NCI-H128 (cell line): ENCODE results near the gene CDKL1.
"Not testable (repeated sequence)": the region's sequence is repeated elsewhere in the genome, so short reads cannot be mapped to it uniquely, and the experiment has no call there.

Source experiments
- DNase-seq: peaks from one replicate; lab custom pipeline; 2025; ENCODE audit not compliant: unreplicated experiment; lab: John Stamatoyannopoulos, UW

The CDKL1 gene

DNA sequence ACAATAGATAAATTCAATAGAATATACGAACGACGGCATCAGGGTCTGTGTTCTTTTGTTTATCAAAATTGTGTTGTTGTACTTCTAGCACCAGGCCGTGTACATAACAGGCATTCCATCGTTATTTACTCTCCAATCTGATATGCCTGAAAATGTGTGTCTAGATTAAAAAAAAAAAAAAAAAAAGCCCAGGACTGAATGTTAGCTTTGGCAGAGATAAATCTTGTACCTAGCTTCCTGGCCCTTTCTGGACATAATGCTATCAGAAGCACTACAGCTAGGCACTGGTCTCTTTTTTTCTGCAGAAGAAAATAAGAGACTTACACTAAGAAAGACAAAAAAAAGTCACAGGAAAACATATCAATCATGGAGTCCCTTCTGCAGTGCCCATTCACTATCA is 37.0 kb downstream of the CDKL1 start:
- no peak for DNase-seq

DNA sequence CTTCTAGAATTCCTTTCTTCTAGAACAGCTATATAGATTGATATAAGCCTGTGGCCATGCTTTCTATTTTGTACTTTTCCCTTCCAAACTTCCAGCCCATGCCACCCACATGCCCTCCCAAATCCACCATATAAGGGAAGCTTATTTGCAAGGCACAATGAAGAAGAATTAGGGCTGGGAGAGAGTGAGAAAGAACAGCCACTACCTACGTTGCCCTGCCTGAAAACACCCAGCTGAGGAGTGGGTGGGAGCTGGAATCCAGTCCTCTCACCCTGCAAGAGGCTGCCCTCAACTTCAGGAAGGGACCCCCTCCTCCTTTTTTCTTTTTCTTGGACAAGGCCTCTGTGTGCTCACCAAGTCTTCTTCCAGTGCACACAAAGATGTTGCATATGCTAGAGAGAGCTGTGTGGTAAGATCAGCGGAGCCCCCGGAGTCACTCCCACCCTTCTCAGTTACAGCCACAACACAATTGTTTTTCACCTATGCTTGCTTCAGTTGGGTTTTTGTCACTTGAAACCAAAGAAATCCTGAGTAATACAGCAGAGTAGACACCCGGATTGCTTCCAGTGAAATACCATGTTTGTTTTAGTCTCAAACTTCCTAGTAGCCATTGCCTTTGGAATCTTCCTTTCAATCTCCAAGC is 38.8 kb downstream of the CDKL1 start:
- no peak for DNase-seq

DNA sequence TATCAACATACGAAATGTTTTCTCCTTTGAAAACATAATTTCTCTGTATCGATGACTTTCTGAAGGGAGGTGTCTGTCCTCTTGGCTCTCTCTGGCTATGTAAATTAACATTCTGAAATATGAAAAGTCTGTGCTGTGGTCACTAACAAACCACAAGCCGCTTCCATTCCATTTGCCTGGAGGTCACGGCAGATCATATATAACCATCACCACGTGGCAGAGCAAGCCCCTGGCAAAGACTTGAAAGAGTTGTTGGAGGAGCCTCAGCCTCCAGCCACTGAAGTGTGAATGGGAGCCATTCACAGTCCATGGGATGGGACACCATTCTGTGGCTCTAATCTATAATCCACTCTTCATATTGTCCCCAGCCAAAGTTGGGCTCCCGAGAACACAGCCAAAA is 39.6 kb downstream of the CDKL1 start:
- DNase-seq = no peak

DNA sequence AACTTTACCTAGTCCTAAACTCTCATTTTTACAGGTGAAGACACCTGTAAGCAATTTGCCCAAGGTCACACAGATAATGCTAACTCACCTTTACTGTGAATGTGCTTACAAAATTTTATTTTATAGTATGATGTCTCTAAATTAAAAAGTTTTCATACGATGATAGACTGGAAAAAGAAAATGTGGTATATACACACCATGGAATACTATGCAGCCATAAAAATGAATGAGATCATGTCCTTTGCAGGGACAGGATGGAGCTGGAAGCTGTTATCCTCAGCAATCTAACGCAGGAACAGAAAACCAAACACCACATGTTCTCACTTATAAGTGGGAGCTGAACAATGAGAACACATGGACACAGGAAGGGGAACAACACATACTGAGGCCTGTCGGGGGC is 40.4 kb downstream of the CDKL1 start:
- not testable (repeated sequence) for DNase-seq

DNA sequence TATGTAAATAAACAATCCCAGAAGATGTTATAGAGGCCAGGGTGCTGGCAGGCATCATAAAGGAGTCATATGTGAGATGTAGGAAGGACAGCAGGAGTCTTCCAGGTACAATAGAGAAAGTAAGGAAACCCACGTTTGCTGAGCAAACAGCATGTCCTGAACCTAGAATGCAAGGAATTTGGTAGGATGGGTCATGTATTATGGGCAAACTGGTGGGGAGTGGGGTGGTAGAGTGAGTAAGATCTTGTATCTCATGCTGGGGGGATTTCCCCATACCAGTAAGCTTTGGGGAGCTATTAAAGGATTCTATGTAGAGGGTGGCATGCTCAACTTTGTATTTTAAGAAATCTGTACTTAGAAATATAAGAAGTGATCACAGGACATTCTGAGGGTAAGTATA is 41.0 kb downstream of the CDKL1 start:
- DNase-seq = no peak

DNA sequence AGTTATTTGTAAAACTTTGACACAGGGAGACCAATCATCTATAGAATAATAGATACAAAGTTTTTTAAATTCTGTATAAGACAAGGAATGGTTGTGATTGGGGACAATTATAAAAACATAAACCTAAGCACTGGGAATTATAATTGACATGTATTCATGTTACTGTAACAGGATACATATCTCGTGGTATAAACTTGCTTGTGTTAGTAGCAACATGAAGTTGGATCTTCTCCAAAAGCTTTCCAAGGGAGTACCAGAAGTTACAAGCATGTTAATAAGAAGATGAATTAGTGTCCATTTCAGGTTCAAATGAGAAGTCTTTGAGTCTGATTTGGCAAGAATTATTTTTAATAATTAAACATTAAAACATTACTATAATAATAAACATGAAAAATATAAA is 42.2 kb downstream of the CDKL1 start:
- DNase-seq = no peak

DNA sequence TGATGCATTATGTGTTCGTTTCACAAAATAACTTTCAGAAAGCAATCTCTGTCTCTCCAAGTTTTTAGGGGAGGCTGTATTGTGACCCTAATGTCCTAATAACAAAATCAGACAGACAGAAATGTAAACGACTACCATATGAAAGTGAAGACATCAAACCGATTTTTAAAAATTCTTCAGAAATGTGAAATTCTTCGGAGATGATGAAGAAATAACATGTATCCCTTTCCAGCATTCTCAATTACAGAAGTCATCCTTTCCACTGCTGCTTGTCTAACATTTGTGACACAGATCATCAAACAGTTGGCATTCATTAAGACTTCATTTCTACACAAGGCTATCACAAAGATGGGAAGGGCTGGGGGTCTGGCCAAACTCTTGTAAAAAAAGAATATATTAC is 43.6 kb downstream of the CDKL1 start:
- DNase-seq = no peak

DNA sequence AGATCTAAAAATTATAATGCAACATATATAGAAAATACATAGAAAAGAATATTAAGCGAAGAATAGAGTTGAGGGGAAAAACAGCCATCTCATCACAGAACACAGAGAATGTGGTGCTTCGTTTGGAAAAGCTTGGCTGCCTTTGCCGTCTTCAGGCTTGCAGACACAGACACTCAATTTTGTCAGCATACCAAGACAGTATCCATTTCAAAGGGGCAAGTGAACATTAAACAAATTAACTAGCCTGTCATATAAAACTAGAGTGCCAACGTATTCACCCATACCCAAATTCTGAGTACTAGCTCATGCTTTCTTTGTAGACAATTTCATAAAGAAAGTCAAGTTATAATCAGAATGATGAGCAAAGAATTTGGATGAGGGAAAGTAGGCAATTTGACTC is 44.1 kb downstream of the CDKL1 start:
- DNase-seq = no peak

DNA sequence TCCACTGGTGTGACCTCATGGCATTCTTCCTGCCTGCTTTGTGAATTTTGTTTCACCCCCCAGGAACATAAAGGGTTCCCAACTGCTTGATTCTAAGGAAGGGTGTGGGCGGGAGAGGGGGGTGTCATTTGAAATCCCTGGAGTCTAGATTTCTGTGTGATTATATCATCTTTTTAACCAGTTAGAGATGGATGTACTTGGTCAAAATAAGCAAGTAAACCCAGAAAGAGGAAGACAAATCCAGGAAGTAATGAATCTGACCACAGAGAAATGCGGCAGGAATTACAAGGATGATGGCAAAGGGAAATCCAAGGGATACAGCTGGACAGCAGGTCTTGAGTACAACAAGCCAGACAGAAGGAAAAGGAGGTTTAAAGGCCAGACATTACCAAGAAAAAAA is 45.7 kb downstream of the CDKL1 start:
- no peak for DNase-seq

DNA sequence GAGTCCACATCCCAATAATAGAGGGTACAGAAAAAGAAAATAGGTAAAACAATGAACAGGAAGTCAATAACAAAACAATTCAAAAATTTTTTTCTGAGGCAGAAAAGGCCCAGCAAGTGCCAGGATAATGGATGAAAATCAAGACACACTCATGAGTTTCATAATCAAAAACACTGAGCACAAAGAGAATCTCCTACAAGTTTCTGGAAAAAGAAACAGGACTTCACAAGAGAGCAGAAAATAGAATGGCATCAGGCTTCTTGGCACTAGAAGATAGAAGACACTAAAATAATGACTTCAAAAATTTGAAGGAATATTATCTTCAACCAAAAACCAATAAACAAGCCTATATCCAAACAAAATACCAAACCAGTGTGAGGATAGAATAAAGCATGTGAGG is 47.7 kb downstream of the CDKL1 start:
- no peak for DNase-seq

DNA sequence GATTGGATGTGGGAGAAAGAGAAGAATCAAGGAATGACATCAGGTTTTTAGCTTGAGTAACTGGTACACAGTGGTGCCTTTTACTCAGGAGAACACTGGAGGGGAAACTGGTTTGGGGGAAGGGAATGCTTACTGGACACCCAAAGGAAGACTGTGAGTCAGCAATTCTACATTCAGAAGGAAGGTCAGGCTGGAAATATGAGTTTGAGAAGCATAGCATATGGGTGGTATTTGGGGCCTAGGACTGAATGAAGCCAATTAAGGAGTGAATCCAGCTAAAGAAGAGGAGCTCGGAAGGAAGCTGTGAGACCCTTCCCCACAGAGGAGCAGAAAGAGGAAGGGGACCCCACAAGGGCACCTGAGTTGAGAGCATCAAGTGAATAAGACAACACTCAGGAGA is 49.2 kb downstream of the CDKL1 start:
- no peak for DNase-seq

DNA sequence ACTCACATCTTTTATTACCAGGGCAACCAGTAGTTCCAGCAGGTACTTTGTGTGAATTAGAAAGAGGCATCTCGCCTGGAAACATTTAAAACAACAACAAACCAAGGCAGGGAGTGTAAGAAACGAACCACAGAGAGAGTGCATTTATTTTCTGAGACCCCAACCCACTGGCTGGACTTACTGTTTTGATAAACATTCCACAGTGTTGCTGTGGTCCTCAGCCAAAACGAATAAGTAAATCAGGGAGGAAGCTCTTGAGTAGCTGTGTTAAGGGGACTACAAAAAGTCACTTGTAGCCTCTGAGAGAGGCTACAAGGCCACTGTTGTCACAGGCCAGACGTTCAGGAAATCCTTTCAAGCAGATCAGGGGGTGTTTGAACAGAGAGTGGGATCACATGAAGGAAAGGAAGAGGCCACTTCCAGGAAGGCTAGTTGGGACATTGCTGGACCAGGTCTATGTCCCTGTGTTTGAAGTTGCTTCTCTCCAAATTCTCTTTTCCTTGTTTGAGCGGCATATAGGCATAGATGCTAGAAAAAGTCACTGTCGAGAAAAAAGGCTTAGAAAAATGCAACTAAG is 50.7 kb downstream of the CDKL1 start:
- no peak for DNase-seq

DNA sequence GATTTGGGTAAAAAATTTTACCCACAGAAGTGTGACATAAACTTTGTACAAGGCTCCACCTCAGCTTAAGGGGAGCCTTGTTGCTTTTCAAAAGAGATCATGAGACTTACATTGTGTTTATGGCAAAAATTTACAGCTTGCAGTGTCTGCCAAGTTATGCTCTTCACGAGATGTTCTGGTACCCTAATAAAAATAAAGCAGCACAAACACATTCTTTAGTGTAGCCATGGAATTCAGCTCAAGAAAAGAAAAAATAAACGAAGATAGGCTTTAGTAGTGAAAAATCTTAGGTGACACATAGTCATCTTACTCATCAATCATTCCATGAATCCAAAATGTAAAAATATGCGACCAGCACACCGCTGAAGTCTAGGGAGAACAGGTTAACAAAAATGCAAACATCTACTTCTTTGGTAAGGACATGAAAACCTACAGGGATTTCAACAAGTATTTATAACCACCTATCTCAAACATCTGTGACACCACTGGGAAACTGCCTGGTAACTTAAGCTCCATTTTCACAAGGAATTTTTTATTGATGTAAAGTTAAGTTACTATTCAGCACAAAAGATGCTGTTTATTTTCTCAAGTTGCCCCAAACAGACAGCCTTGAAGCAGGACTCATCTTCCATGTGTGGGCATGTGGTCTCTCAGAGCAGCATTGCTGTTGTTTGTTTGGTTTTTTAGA is 51.7 kb downstream of the CDKL1 start:
- no peak for DNase-seq

DNA sequence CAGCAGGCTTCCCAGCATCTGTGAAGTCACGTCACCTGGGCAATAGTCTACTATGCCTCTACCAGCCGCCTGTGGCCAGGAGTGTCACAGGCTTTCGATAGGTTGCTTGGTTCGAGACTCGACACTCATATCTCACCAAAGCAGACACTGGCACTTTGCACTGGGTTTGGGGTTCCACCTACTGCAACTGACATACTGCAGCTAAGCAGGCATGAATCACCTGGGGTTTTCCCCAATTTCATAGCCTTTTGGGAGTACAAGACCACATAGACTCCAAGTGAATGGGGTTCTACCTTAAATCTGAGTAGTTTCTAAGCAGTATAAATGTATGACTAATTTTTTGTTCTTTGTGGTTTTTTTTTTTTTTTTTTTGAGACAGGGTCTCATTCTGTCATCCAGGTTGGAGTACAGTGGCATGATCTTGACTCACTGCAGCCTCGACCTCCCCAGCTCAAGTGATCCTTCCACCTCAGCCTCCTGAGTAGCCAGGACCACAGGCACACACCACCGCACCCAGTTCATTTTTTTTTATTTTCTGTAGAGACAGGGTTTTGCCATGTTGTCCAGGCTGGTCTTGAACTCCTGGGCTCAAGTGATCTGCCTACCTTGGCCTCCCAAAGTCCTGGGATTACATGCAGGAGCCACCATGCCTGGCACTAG is 52.4 kb downstream of the CDKL1 start:
- no peak for DNase-seq

DNA sequence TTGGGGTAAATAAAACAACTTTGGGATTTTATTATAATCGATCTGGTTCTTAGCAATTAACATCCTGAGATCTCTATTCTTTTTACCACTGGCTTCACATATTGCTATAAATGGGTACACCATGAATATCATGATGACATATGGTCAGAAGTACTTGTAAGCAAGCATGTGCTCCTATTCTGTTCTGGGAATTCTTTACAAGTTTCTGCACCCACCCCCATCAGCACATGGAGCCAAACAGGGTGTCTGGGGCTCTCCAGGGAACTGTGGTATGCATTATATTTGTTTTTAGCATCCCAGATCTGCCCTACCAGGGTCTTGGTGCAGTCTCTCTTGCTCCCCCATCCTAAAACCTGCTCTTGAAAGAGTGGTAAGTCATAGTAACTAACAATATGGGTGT is 53.2 kb downstream of the CDKL1 start:
- no peak for DNase-seq

DNA sequence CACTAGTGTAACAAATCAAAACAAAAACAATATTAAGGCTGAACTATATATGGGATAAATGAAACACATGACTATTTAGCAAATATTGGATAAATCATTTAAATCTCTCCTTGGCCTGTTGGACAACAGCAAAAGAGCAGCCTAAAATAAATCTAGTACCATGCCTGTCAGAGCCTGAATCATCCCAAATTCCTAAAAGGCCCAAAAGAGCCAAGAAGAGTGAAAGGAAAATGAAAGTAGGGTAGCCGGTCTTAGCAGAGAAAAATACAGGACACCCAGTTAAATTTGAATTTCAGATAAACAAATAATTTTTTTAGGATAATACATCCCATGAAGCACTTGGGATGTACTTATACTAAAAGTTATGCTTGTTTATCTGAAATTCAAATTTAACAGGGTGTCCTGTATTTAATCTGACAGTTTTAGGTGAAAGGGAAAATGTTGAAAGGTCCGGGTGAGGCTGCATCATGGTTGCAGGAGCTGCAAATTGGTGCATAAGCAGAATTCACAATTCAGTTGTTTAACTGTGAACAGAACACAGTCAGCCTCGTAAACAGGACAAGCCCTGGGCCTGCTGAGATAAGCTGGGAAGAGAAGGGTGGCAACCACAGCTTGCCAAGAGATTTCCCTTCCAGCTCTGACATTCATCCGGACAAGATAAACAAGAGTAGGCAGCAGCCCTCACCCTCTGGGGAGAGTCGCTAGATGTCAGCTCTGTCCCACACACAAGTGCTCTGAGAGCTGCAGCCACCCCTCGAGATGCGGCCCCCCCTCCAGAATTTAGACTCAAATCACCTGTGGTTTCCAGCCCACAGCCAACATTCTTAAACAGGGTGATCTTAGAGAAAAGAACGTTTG is 54.2 kb downstream of the CDKL1 start:
- DNase-seq = no peak

DNA sequence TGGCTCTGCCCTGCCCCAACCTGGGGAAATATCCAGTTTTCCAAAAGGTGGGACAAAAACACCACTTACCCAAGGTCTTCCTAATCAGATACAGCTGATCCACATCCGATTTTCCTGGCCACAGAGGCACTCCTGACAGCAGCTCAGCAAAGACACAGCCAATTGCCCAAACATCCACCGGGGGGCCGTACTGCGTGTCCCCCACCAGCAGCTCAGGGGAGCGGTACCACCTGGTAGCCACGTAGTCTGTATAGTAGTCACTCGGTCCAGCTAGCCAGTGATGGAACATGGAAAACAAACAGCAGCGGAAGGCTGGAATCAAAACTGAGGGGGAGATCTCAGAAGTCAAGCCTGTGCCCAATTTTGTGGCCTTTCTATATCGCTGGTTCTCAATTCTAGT is 55.7 kb downstream of the CDKL1 start:
- DNase-seq = no peak

DNA sequence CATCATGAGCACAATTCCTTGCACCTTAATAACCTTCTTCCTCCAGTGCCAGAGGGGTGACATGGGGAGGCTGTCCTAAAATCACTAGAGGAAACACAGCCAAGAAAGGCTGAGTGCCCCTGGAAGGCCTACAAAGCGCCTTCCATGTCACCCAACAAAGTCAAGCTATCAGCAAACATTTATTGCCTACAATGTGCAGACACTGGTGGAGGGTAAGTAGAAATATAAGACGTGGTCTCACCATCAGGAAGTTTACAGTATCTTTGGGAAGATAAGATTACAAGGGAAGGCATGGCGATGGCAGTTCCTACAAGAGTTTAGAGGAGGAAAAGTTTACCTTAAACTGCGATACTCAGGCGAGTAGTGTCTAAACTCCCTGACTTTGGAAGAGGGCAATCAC is 56.6 kb downstream of the CDKL1 start:
- DNase-seq = no peak

DNA sequence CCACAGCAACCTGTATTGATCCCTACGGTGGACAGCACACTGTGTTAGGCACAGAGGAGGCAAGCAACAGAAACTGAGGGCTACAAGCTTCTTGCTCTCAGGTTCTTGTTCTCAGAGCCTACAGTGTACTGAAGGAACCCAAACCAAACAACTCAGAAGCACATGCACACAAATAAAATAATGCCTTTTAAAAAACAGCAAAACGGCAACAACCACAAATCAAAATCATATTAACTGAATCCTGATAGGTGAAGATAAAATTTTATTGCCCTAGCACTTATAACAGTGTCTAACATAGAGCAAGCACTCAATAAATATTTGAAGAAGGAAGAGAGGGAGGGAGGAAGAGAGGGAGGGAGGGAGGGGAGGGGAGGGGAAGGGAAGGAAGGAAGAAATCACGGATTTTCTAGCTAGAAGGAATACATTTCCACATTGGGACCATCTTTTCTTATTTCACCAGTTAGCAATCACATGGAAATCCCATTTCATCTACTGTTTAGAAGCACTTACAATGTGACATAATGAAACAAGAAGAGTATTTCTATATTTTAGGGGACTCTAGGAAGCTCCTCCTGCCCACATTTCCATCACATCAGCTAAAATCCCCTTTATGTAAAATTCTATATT is 57.4 kb downstream of the CDKL1 start:
- no peak for DNase-seq

DNA sequence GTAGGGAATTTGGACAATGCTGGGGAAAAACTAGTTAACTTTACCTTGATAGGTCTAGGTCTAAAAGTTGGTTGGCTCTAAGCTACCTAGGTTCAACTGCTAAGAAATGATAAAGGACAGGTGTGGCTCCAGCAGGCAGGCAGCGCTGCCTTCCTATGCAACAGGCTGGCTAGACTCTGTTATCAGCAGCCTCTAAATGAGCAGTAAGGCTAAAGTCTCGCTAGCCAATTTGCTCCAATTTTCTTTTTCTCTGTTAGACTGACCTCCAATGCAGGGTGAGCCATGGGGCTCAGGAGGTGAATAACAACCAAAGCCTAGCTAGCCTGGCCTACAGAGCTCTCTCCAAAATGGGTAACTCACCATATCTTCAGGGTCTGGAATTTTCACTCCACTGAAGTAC is 58.1 kb downstream of the CDKL1 start:
- DNase-seq = no peak
